ENCODE results near the gene PTGER4. TPM values are rescaled to one million over a fixed set of nuclear protein-coding genes. Genes with fewer than 3 reads are reported as not detected.

PTGER4 gene
- total RNA-seq, 4 donors from 2014 or later: 18.7 to 44.7 (median 28.8) TPM

DNA sequence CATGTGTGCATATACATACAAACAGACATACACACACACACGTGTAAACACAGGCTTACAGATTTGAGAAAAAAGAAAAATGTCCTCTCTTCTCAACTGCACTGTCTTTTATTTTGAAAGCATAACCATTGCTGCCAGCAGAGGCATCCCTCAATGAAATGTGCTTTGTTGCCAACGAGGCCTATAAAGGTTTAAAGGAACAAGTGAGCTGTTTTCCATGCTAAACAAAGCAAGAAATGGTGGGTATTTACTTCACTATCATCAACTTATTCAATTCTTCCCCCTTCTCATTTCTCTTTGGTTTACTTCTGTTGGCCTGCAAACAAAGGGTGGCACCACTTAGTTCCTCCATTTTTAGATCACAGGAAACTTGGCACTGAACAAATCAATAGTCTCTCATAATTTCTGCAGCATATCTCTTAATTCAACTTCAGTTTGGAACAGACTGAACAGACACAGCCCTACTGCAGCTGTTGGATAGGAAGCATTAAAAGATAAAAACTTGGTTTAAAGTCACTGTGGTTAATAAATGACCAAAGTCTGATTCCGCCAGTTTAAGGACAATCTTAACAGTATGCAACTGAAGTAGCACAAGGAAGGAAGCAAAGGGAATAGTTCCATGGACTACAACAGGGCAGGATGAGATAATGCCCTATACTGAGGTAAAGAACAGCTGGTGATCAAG, 54.3 kb downstream of the PTGER4 start:
- Histone ChIP-seq H3K27me3 (no peaks in the 10 kb centered on the region), H3K4me1 (peaks cover 24% of the 10 kb centered on the region), H3K9me3 (no peaks in the 10 kb centered on the region), H3K27ac (no peak overlapping the region), H3K36me3 (peaks cover under 1% of the 10 kb centered on the region), H3K4me3 (no peak overlapping the region)
- WGBS: 45% methylated on average over 3 of the region's 3 CpGs
- no peak for TF ChIP-seq CTCF (IDR thresholded peaks at IDR 0.05)
- no peak for TF ChIP-seq EP300 (IDR thresholded peaks at IDR 0.05)
- TF ChIP-seq POLR2AphosphoS5 (IDR thresholded peaks at IDR 0.05): no peak
- no peak for TF ChIP-seq POLR2A (IDR thresholded peaks at IDR 0.05)
- DNase-seq (ENCODE audit: low spot score in 2 of 2): no peak

DNA sequence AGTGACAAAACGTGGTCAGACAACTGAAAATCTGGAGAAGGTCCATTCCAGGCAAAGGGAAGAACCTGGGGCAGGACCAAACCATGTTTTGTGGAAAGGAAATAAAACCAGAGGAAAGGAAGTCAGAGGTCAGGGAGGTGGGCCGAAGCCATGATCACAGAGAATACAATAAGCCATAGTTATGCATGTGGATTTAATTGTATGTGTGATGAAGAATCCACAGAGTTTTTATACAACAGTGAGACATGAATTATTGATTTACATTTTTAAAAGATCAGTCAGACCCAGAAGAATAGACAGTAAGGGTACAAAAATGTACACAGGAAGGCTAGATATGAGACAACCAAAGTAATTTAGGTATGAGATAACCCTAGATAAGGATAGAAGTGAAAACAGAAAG, 55.3 kb downstream of the PTGER4 start:
- 81% methylated on average over 2 of the region's 2 CpGs for WGBS
- Histone ChIP-seq H3K27ac (no peak overlapping the region), H3K4me3 (no peak overlapping the region), H3K27me3 (no peaks in the 10 kb centered on the region), H3K9me3 (no peaks in the 10 kb centered on the region), H3K4me1 (peaks cover 24% of the 10 kb centered on the region), H3K36me3 (peaks cover 5% of the 10 kb centered on the region)
- no peak for TF ChIP-seq EP300 (IDR thresholded peaks at IDR 0.05)
- no peak for TF ChIP-seq POLR2A (IDR thresholded peaks at IDR 0.05)
- TF ChIP-seq POLR2AphosphoS5 (IDR thresholded peaks at IDR 0.05): no peak
- TF ChIP-seq CTCF (IDR thresholded peaks at IDR 0.05): no peak
- no peak for DNase-seq (ENCODE audit: low spot score in 2 of 2)

DNA sequence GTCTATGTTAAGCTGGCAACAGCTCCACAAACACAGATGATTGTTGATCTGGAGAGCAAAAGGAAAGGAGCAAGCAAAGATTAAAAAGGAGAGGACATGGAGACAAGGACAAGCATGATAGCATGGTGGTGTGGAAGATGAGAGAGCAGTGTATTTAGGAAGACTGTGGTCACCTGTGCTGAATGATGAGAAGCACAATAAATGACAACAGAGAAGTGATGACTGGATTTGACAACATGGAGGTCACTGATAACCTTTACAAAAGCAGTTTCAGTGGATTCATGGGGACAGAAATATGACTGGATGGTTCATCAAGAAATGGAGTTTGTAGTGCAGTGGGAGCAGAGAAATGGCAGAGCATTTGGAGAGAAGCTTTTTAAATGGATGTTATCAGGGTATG, 55.9 kb downstream of the PTGER4 start:
- TF ChIP-seq CTCF (IDR thresholded peaks at IDR 0.05) (no peak), EP300 (IDR thresholded peaks at IDR 0.05) (no peak), POLR2A (IDR thresholded peaks at IDR 0.05) (no peak), POLR2AphosphoS5 (IDR thresholded peaks at IDR 0.05) (no peak)
- H3K27ac ChIP-seq: no peak overlapping the region
- H3K4me3 ChIP-seq: no peak overlapping the region
- no peak for DNase-seq (ENCODE audit: low spot score in 2 of 2)
- H3K36me3 ChIP-seq: peaks cover 10% of the 10 kb centered on the region
- H3K27me3 ChIP-seq: no peaks in the 10 kb centered on the region
- H3K4me1 ChIP-seq: peaks cover 24% of the 10 kb centered on the region
- H3K9me3 ChIP-seq: no peaks in the 10 kb centered on the region

- no peak for TF ChIP-seq POLR2A (IDR thresholded peaks at IDR 0.05)
- peak; percentile 43 to 58 for TF ChIP-seq CTCF (IDR thresholded peaks at IDR 0.05)
- no peak for DNase-seq (ENCODE audit: low spot score in 2 of 2)
- Histone ChIP-seq H3K4me3 (no peak overlapping the region), H3K36me3 (peaks cover 12% of the 10 kb centered on the region), H3K27me3 (no peaks in the 10 kb centered on the region), H3K27ac (no peak overlapping the region), H3K9me3 (no peaks in the 10 kb centered on the region), H3K4me1 (peaks cover 24% of the 10 kb centered on the region)
- 9% methylated on average over 1 of the region's 1 CpG for WGBS
Measured at GRCh38 chr5:40736103-40736875, 56.6 kb downstream of the PTGER4 start.

DNA sequence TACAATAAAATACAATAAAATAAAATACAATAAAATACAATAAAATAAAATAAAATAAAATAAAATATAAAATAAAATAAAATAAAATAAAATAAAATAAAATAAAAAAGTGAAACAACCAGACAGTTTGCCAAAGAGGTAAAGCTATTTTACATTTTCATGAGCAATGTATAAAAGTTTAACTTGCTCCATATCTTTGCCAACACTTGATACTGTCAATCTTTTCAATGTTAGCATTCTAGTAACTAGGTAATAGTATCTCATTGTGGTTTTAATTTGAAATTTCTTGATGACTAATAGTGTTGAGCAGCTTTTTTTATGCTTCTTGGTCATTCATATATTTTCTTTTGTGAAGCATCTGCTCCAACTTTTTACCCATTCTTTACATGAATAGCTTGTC, 58.8 kb downstream of the PTGER4 start:
- no peak for DNase-seq (ENCODE audit: low spot score in 2 of 2)
- H3K9me3 ChIP-seq: no peaks in the 10 kb centered on the region
- no peak overlapping the region for H3K4me3 ChIP-seq
- TF ChIP-seq POLR2A (IDR thresholded peaks at IDR 0.05): no peak
- TF ChIP-seq EP300 (IDR thresholded peaks at IDR 0.05): no peak
- no peak for TF ChIP-seq POLR2AphosphoS5 (IDR thresholded peaks at IDR 0.05)
- TF ChIP-seq CTCF (IDR thresholded peaks at IDR 0.05): no peak
- H3K4me1 ChIP-seq: peaks cover 21% of the 10 kb centered on the region
- H3K36me3 ChIP-seq: peaks cover 18% of the 10 kb centered on the region
- no peaks in the 10 kb centered on the region for H3K27me3 ChIP-seq
- no peak overlapping the region for H3K27ac ChIP-seq
